T-helper 2 cell (primary cell): ENCODE data around the gene RBP2.
"Not testable (repeated sequence)": the region's sequence is repeated elsewhere in the genome, so short reads cannot be mapped to it uniquely, and the experiment has no call there.

Source experiments
- DNase-seq, 5 experiments: peaks; one replicate each; pipeline versions ENCODE4 v3.0.0 to v3.0.0-alpha.2; 2012 to 2022

The RBP2 gene

GRCh38 chr3:139440639-139441556, 35.4 kb downstream of the RBP2 start:
- DNase-seq, result no peak

- DNase-seq, result no peak
These were observed 37.0 kb downstream of the RBP2 start for GRCh38 chr3:139439278-139439677.

- no peak for DNase-seq
These were observed 41.5 kb downstream of the RBP2 start for GRCh38 chr3:139434764-139435307.

- DNase-seq, result no peak
These were observed 42.1 kb downstream of the RBP2 start for GRCh38 chr3:139434228-139434627.

GRCh38 chr3:139433089-139433488, 43.2 kb downstream of the RBP2 start:
- no peak for DNase-seq

- DNase-seq, result no peak
These were observed 45.8 kb downstream of the RBP2 start for GRCh38 chr3:139430493-139430892.

- peak in 1 of 5 experiments; percentile 65 for DNase-seq
These were observed 48.8 kb downstream of the RBP2 start for GRCh38 chr3:139427283-139428060.

- DNase-seq, result no peak
These were observed 50.4 kb downstream of the RBP2 start for GRCh38 chr3:139425745-139426400.

GRCh38 chr3:139423232-139423631, 53.1 kb downstream of the RBP2 start:
- DNase-seq, result no peak

GRCh38 chr3:139421460-139421859, 54.9 kb downstream of the RBP2 start:
- DNase-seq, result no peak

- DNase-seq, result no peak
These were observed 55.3 kb downstream of the RBP2 start for GRCh38 chr3:139421040-139421439.

- no peak for DNase-seq
These were observed 58.2 kb downstream of the RBP2 start for GRCh38 chr3:139418144-139418543.

GRCh38 chr3:139416275-139416674, 60.0 kb downstream of the RBP2 start:
- no peak for DNase-seq

- no peak for DNase-seq
These were observed 61.6 kb downstream of the RBP2 start for GRCh38 chr3:139414608-139415224.

- not testable (repeated sequence) for DNase-seq
These were observed 63.4 kb downstream of the RBP2 start for GRCh38 chr3:139412891-139413290.
